Panc1 (cell line): ENCODE results near the gene TERC. TPM values are rescaled to one million over a fixed set of nuclear protein-coding genes. Genes with fewer than 3 reads are reported as not detected.

Experiments
- ATAC-seq: fragments of 200-7000 bp; cut with Tn5 transposase; 2 replicates; pipeline ENCODE4 v1.9.1; 2020; ENCODE audit warnings: mild to moderate bottlenecking, moderate library complexity
- BruUV-seq: library from RNA; stranded (reverse); fragments of 400-500 nt; replicated peaks from 2 replicates; lab custom pipeline; 2021; lab: Mats Ljungman, UMichigan
- CTCF ChIA-PET: fragments of 300-600 bp; sonication (Branson Sonifier 250); formaldehyde crosslinking; loops from one replicate; lab custom pipeline; 2022; ENCODE audit warnings: antibody characterized with exemption; lab: Charles Lee
- POLR2A ChIA-PET: fragments of 300-600 bp; sonication (Branson Sonifier 250); formaldehyde crosslinking; loops from one replicate; lab custom pipeline; 2022; ENCODE audit warnings: antibody characterized with exemption; lab: Charles Lee
- DNase-seq: peaks from one replicate; pipeline ENCODE4 v3.0.0-alpha.2; 2010; ENCODE audit warnings: low read depth, low spot score
- H3K27ac ChIP-seq: 2 replicates; pipeline ENCODE4 v1.5.1; 2011; ENCODE audit warnings: mild to moderate bottlenecking, low read length, inconsistent platforms
- H3K27me3 ChIP-seq: fragments of 200-500 bp; sonication (Bioruptor generic); 2 replicates; pipeline ENCODE4 v1.6.0; 2014; ENCODE audit warnings: low read length, inconsistent platforms; ENCODE audit not compliant: control insufficient read depth, insufficient read depth
- H3K36me3 ChIP-seq: fragments of 200-500 bp; sonication (Bioruptor generic); 2 replicates; pipeline ENCODE4 v1.5.1; 2014; ENCODE audit warnings: inconsistent platforms, mild to moderate bottlenecking, low read length, moderate library complexity; ENCODE audit not compliant: control insufficient read depth, insufficient read depth
- H3K4me1 ChIP-seq: 2 replicates; pipeline ENCODE4 v1.5.1; 2011; ENCODE audit warnings: inconsistent platforms, mild to moderate bottlenecking, low read length, moderate library complexity; ENCODE audit not compliant: control insufficient read depth, insufficient read depth
- H3K4me3 ChIP-seq, 2 experiments: 2 replicates each; pipeline ENCODE4 v1.5.1; 2011 to 2012; ENCODE audit warnings: low read depth in 2 of 2, low read length in 2 of 2, mild to moderate bottlenecking in 2 of 2, inconsistent platforms in 1 of 2, moderate library complexity in 1 of 2
- H3K9me3 ChIP-seq: fragments of 200-500 bp; sonication (Bioruptor generic); 2 replicates; pipeline ENCODE4 v1.5.1; 2014; ENCODE audit warnings: low read depth, mild to moderate bottlenecking, inconsistent platforms, low read length, moderate library complexity; ENCODE audit not compliant: control insufficient read depth, insufficient read depth
- CTCF ChIP-seq: fragments of 450-650 bp; IDR thresholded peaks from 2 replicates; pipeline ENCODE4 v1.5.1; 2017; ENCODE audit warnings: mild to moderate bottlenecking
- POLR2AphosphoS5 ChIP-seq: IDR thresholded peaks from 2 replicates; pipeline ENCODE4 v1.6.1; 2012; ENCODE audit warnings: mild to moderate bottlenecking, low read depth, low read length, moderate library complexity
- REST ChIP-seq, 2 experiments: IDR thresholded peaks; 2 replicates each; pipeline ENCODE4 v1.6.1; 2011 to 2012; ENCODE audit warnings: low read depth in 2 of 2, control low read depth in 1 of 2, low read length in 1 of 2, mild to moderate bottlenecking in 1 of 2, moderate library complexity in 1 of 2; ENCODE audit not compliant: insufficient read depth in 1 of 2
- SIN3A ChIP-seq: IDR thresholded peaks from 2 replicates; pipeline ENCODE4 v1.6.1; 2012; ENCODE audit warnings: low read depth, mild to moderate bottlenecking, low read length, moderate library complexity, borderline replicate concordance; ENCODE audit not compliant: insufficient read depth
- TCF7L2 ChIP-seq: IDR thresholded peaks from 2 replicates; pipeline ENCODE4 v1.6.1; 2011; ENCODE audit warnings: mild to moderate bottlenecking, low read depth, low read length, inconsistent platforms
- in situ Hi-C: cut with HindIII; loops from 2 replicates; pipeline ENCODE4 v1.10.0; 2016; ENCODE audit warnings: low sequenced_read_pairs, low pct_unique_long_range_greater_than_20kb
- intact Hi-C: fragments of 100-400 bp; cut with micrococcal nuclease; formaldehyde crosslinking; loops from one replicate; pipeline ENCODE4 v1.10.0; 2022; ENCODE audit not compliant: unreplicated experiment
- total RNA-seq: library from RNA; stranded (reverse); gene quantifications from one replicate; pipeline ENCODE4 v1.2.1, GENCODE V29; 2021; ENCODE audit not compliant: unreplicated experiment

TERC gene
- total RNA-seq, 1 experiment from 2014 or later, result 6.0 TPM

- intact Hi-C loops (no loop called here), in situ Hi-C loops (no loop called here)
- Histone ChIP-seq H3K4me3 (no peak overlapping the region), H3K9me3 (no peaks in the 10 kb centered on the region), H3K4me1 (no peaks in the 10 kb centered on the region), H3K27me3 (no peaks in the 10 kb centered on the region), H3K36me3 (peaks cover 59% of the 10 kb centered on the region), H3K27ac (no peak overlapping the region)
- ATAC-seq (no peak), DNase-seq (no peak)
- no TSS peak for BruUV-seq
- CTCF ChIA-PET, result no interaction called here
- no peak for TF ChIP-seq SIN3A
- no peak for TF ChIP-seq POLR2AphosphoS5
- no peak for TF ChIP-seq REST (IDR thresholded peaks at IDR 0.05; ENCODE audit: insufficient read depth in 1 of 2, low read depth in 2 of 2, low read length in 1 of 2)
- TF ChIP-seq TCF7L2, result no peak
- TF ChIP-seq CTCF, result no peak
- POLR2A ChIA-PET, result no interaction called here
Observed at GRCh38 chr3:169787791-169788190, 22.9 kb upstream of the TERC start.

GRCh38 chr3:169787120-169787519, 22.3 kb upstream of the TERC start:
- ChIA-PET CTCF (no interaction called here), POLR2A (no interaction called here)
- intact Hi-C loops (no loop called here), in situ Hi-C loops (no loop called here)
- H3K27ac ChIP-seq, result no peak overlapping the region
- TF ChIP-seq POLR2AphosphoS5 (no peak), CTCF (no peak), REST (IDR thresholded peaks at IDR 0.05; ENCODE audit: insufficient read depth in 1 of 2, low read depth in 2 of 2, low read length in 1 of 2) (no peak), SIN3A (no peak), TCF7L2 (no peak)
- DNase-seq (no peak), ATAC-seq (no peak)
- no peaks in the 10 kb centered on the region for H3K9me3 ChIP-seq
- no peak overlapping the region for H3K4me3 ChIP-seq
- BruUV-seq, result no TSS peak
- no peaks in the 10 kb centered on the region for H3K27me3 ChIP-seq
- peaks cover 64% of the 10 kb centered on the region for H3K36me3 ChIP-seq
- no peaks in the 10 kb centered on the region for H3K4me1 ChIP-seq
